GM12878 (cell line): Measurements from ENCODE around the gene POLR1D. TPM values are rescaled to one million over a fixed set of nuclear protein-coding genes. Genes with fewer than 3 reads are reported as not detected.
A peak's percentile ranks its signal among the peaks of the same experiment; 100 is the strongest.

Experiments used
- ATAC-seq: fragments of 200-7000 bp; cut with Tn5 transposase; 3 replicates; pipeline ENCODE4 v1.9.1; 2020; ENCODE audit warnings: mild to moderate bottlenecking, moderate library complexity
- BruUV-seq: library from RNA; stranded (reverse); fragments of 400-500 nt; replicated peaks from 2 replicates; lab custom pipeline; 2021; lab: Mats Ljungman, UMichigan
- CTCF ChIA-PET: fragments of 300-600 bp; sonication (Branson Sonifier 250); formaldehyde crosslinking; extraction: SDS; loops from one replicate; lab custom pipeline; 2021; ENCODE audit warnings: inconsistent platforms; lab: Yijun Ruan, JAX
- POLR2A ChIA-PET: fragments of 350-600 bp; formaldehyde crosslinking; extraction: SDS; loops from one replicate; lab custom pipeline; 2021; ENCODE audit warnings: inconsistent platforms; lab: Charles Lee
- RAD21 ChIA-PET: fragments of 300-600 bp; sonication (Branson Sonifier 250); formaldehyde crosslinking; loops from one replicate; lab custom pipeline; 2023; ENCODE audit warnings: antibody characterized with exemption; ENCODE audit not compliant: unreplicated experiment; lab: Charles Lee
- SMC1A ChIA-PET: fragments of 300-600 bp; sonication (Branson Sonifier 250); formaldehyde crosslinking; loops from one replicate; lab custom pipeline; 2023; ENCODE audit not compliant: unreplicated experiment, uncharacterized antibody; lab: Charles Lee
- DNase-seq: peaks from one replicate; pipeline ENCODE4 v3.0.0-alpha.2; 2011; ENCODE audit warnings: low read depth, low spot score
- FAIRE-seq: peaks from 3 replicates; lab custom pipeline; 2011; peaks lifted over from hg19 to GRCh38; lab: Jason Lieb, UNC
- H2AFZ ChIP-seq: 2 replicates; pipeline ENCODE4 v1.6.0; 2011; ENCODE audit warnings: low read depth, low read length, control low read depth; ENCODE audit not compliant: control insufficient read depth
- H3K27ac ChIP-seq: 2 replicates; pipeline ENCODE4 v1.5.1; 2011; ENCODE audit warnings: control low read depth; ENCODE audit not compliant: control insufficient read depth, insufficient read depth
- H3K27me3 ChIP-seq, 2 experiments: replicated peaks in 1 of 2; 2 replicates each; pipeline versions ENCODE4 v1.6.0 to v1.6.1; 2011; ENCODE audit warnings: low read length in 1 of 2; ENCODE audit not compliant: control insufficient read depth in 2 of 2, insufficient read depth in 2 of 2
- H3K36me3 ChIP-seq, 2 experiments: 2 replicates each; pipeline ENCODE4 v1.5.1; 2011; ENCODE audit warnings: low read length in 1 of 2; ENCODE audit not compliant: control insufficient read depth in 2 of 2, insufficient read depth in 2 of 2
- H3K4me1 ChIP-seq: 2 replicates; pipeline ENCODE4 v1.6.1; 2011; ENCODE audit warnings: mild to moderate bottlenecking, low read length, moderate library complexity, mixed read lengths; ENCODE audit not compliant: control insufficient read depth, insufficient read depth
- H3K4me2 ChIP-seq: 2 replicates; pipeline ENCODE4 v1.6.0; 2011; ENCODE audit warnings: control low read depth; ENCODE audit not compliant: control insufficient read depth, insufficient read depth
- H3K4me3 ChIP-seq: fragments of 200-600 bp; sonication (generic); 2 replicates; pipeline ENCODE4 v1.5.1; 2016
- H3K79me2 ChIP-seq: 2 replicates; pipeline ENCODE4 v1.6.0; 2011; ENCODE audit warnings: low read length; ENCODE audit not compliant: control insufficient read depth, insufficient read depth
- H3K9ac ChIP-seq: 2 replicates; pipeline ENCODE4 v1.8.0; 2011; ENCODE audit warnings: low read length, control low read depth, mixed read lengths; ENCODE audit not compliant: control insufficient read depth, insufficient read depth
- H3K9me3 ChIP-seq: replicated peaks from 3 replicates; pipeline ENCODE4 v1.5.1; 2011; ENCODE audit warnings: mild to moderate bottlenecking, low read length; ENCODE audit not compliant: control insufficient read depth, insufficient read depth
- H4K20me1 ChIP-seq: 2 replicates; pipeline ENCODE4 v1.6.0; 2011; ENCODE audit not compliant: control insufficient read depth, insufficient read depth
- E2F4 ChIP-seq: IDR thresholded peaks from 2 replicates; pipeline ENCODE4 v1.6.1; 2012; ENCODE audit warnings: low read depth, low read length, improper control_type of control experiment
- HDAC6 ChIP-seq: fragments of 200-600 bp; sonication (generic); IDR thresholded peaks from one replicate; pipeline ENCODE4 v1.8.0; 2017; ENCODE audit warnings: antibody characterized with exemption; ENCODE audit not compliant: unreplicated experiment
- JUNB ChIP-seq: IDR thresholded peaks from 2 replicates; pipeline ENCODE4 v1.6.1; 2016; ENCODE audit warnings: antibody characterized with exemption, mild to moderate bottlenecking
- JUND ChIP-seq: IDR thresholded peaks from 2 replicates; pipeline ENCODE4 v1.6.1; 2012; ENCODE audit warnings: low read depth, mild to moderate bottlenecking, low read length, improper control_type of control experiment, moderate library complexity
- MTA3 ChIP-seq: IDR thresholded peaks from 2 replicates; pipeline ENCODE4 v1.6.1; 2012; ENCODE audit warnings: low read length, inconsistent platforms, borderline replicate concordance
- NBN ChIP-seq: fragments of 450-650 bp; IDR thresholded peaks from 2 replicates; pipeline ENCODE4 v1.6.1; 2016
- RAD21 ChIP-seq: IDR thresholded peaks from 2 replicates; pipeline ENCODE4 v1.6.1; 2011; ENCODE audit warnings: mild to moderate bottlenecking, low read depth, low read length, moderate library complexity; ENCODE audit not compliant: insufficient read depth
- RB1 ChIP-seq: fragments of 450-650 bp; formaldehyde crosslinking; IDR thresholded peaks from 2 replicates; pipeline ENCODE4 v1.6.1; 2017; ENCODE audit warnings: mild to moderate bottlenecking, borderline replicate concordance
- SP1 ChIP-seq: IDR thresholded peaks from one replicate; pipeline ENCODE4 v1.6.1; 2011; ENCODE audit warnings: low read depth, low read length
- STAT3 ChIP-seq: IDR thresholded peaks from 2 replicates; pipeline ENCODE4 v1.6.1; 2011; ENCODE audit warnings: low read depth, low read length, improper control_type of control experiment
- TAF1 ChIP-seq: IDR thresholded peaks from 2 replicates; pipeline ENCODE4 v1.6.1; 2011; ENCODE audit warnings: mild to moderate bottlenecking, low read depth, low read length, borderline replicate concordance
- TBL1XR1 ChIP-seq: IDR thresholded peaks from 2 replicates; pipeline ENCODE4 v1.6.1; 2012; ENCODE audit warnings: low read depth, low read length, improper control_type of control experiment
- ZNF207 ChIP-seq: fragments of 450-650 bp; IDR thresholded peaks from 2 replicates; pipeline ENCODE4 v1.6.1; 2014; ENCODE audit warnings: antibody characterized with exemption, mild to moderate bottlenecking, borderline replicate concordance
- WGBS: methylation state at CpG from one replicate; pipeline ENCODE4 v1.1.6; 2016; ENCODE audit warnings: low lambda C conversion rate; ENCODE audit not compliant: insufficient replicate concordance, insufficient coverage; ENCODE audit errors: missing lambda C conversion rate; 5-methylcytosine and 5-hydroxymethylcytosine counted together
- in situ Hi-C: fragments of 300-500 bp; cut with MboI; formaldehyde crosslinking; loops from 9 replicates; pipeline ENCODE4 v1.14.3; 2018; ENCODE audit warnings: mixed read lengths
- intact Hi-C: fragments of 100-400 bp; cut with micrococcal nuclease; formaldehyde crosslinking; loops from one replicate; pipeline ENCODE4 v1.14.2; 2022; ENCODE audit not compliant: unreplicated experiment
- polyA plus RNA-seq, 11 experiments: library from polyadenylated mRNA; depleted of rRNA in 4 of 11; unstranded in 6 of 11; stranded (reverse) in 5 of 11; fragments of >200 nt; fragmentation: Nextera tagmentation in 4 of 11; fragmentation: Illumina TruSeq in 1 of 11; extraction: Ambion mirVana in 4 of 11; extraction: Trizol in 1 of 11; gene quantifications; 1 replicate in 1 of 11; 2 replicates in 10 of 11; pipeline versions ENCODE4 v1.2.1 to v1.2.3, GENCODE V29; 2011 to 2016; ENCODE audit warnings: inconsistent platforms in 2 of 11, missing spikeins in 2 of 11, low read depth in 1 of 11
- total RNA-seq, 4 experiments: library from RNA; depleted of rRNA in 3 of 4; stranded (reverse); fragments of >200 nt in 3 of 4; fragmentation: Illumina TruSeq in 1 of 4; extraction: Trizol in 1 of 4; gene quantifications; 2 replicates each; pipeline versions ENCODE4 v1.2.1 to v1.2.3, GENCODE V29; 2013 to 2021

Gene POLR1D
- total and polyA plus RNA-seq, 10 of the 15 experiments (the other 5 are each of a cell fraction or from before 2014, with no cell fraction given): 119 to 223 (median 160) TPM

- SMC1A ChIA-PET: interaction anchor here (0.6 to 0.9 kb wide), 2 partner anchors 14 to 91 kb away, joined by 3 read pairs; no protein-coding TSS in a partner anchor
- Histone ChIP-seq H3K9ac (no peak overlapping the region), H3K4me1 (peaks cover 7% of the 10 kb centered on the region), H2AFZ (no peak overlapping the region), H3K36me3 (0 out of 4 replicates have a peak, but pooled peaks cover 0 to 2% of the 10 kb centered on the region in 2 experiments), H3K4me2 (peak overlapping the region; percentile 70), H3K79me2 (peaks cover 76% of the 10 kb centered on the region), H3K27ac (no peak overlapping the region), H3K27me3 (no peaks in the 10 kb centered on the region), H4K20me1 (peaks cover 6% of the 10 kb centered on the region; the same call in 1 of the 2 replicates), H3K9me3 (no peaks in the 10 kb centered on the region), H3K4me3 (peak overlapping the region; percentile 97; the same call in 1 of the 2 replicates)
- in situ Hi-C loops (no loop called here), intact Hi-C loops (loop anchor here (5.0 kb wide), 2 partner anchors 197 to 372 kb away; partner anchors contain the start of gene RPL21)
- RAD21 ChIA-PET: no interaction called here
- TF ChIP-seq STAT3: no peak
- TF ChIP-seq RAD21: no peak
- TF ChIP-seq MTA3: no peak
- TF ChIP-seq ZNF207: no peak
- no peak for TF ChIP-seq JUNB
- TF ChIP-seq SP1: no peak
- no peak for TF ChIP-seq JUND
- no peak for TF ChIP-seq TBL1XR1
- no peak for TF ChIP-seq E2F4
- no peak for TF ChIP-seq TAF1
- TF ChIP-seq HDAC6: no peak
- no peak for TF ChIP-seq NBN
- no peak for TF ChIP-seq RB1
- no TSS peak for BruUV-seq
- CTCF ChIA-PET: no interaction called here
- FAIRE-seq (no peak), ATAC-seq (no peak), DNase-seq (no peak)
- POLR2A ChIA-PET: no interaction called here
- WGBS: 96% methylated on average over 3 of the region's 3 CpGs
Observed at GRCh38 chr13:27624071-27624470, 2.4 kb downstream of the POLR1D start.
